ENCODE results near the gene ACSS3.

The ACSS3 gene

DNA sequence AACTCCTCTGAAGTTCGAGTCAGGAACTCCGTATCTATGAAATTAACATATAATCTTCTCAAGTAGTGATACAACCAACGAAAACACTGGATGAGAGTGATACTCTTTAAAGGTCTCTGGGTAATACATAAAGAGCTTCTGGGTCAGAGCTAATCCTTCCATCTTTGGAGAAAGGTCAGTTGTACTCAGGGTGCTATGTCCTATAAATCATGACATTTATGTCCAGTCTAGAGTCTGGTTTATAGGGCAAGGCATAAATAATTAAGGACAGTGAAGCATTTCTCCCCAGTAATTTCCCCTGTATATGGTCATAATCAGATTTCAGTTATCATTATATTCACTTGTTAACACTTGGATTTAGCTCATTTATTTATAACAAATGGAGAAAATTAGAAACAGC lies 90.6 kb downstream of the ACSS3 start (continued):
- TF ChIP-seq, protein P1, sequence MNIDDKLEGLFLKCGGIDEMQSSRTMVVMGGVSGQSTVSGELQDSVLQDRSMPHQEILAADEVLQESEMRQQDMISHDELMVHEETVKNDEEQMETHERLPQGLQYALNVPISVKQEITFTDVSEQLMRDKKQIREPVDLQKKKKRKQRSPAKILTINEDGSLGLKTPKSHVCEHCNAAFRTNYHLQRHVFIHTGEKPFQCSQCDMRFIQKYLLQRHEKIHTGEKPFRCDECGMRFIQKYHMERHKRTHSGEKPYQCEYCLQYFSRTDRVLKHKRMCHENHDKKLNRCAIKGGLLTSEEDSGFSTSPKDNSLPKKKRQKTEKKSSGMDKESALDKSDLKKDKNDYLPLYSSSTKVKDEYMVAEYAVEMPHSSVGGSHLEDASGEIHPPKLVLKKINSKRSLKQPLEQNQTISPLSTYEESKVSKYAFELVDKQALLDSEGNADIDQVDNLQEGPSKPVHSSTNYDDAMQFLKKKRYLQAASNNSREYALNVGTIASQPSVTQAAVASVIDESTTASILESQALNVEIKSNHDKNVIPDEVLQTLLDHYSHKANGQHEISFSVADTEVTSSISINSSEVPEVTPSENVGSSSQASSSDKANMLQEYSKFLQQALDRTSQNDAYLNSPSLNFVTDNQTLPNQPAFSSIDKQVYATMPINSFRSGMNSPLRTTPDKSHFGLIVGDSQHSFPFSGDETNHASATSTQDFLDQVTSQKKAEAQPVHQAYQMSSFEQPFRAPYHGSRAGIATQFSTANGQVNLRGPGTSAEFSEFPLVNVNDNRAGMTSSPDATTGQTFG (tag by site-specific recombination; IDR thresholded peaks at IDR 0.05; ENCODE audit: borderline replicate concordance), result no peak
- no peak for TF ChIP-seq ZNF132 (tag by site-specific recombination; IDR thresholded peaks at IDR 0.05; ENCODE audit: borderline replicate concordance)
- no peak for TF ChIP-seq ZFHX2 (tag by site-specific recombination; conservative IDR thresholded peaks at IDR 0.05)
- TF ChIP-seq, protein P2, sequence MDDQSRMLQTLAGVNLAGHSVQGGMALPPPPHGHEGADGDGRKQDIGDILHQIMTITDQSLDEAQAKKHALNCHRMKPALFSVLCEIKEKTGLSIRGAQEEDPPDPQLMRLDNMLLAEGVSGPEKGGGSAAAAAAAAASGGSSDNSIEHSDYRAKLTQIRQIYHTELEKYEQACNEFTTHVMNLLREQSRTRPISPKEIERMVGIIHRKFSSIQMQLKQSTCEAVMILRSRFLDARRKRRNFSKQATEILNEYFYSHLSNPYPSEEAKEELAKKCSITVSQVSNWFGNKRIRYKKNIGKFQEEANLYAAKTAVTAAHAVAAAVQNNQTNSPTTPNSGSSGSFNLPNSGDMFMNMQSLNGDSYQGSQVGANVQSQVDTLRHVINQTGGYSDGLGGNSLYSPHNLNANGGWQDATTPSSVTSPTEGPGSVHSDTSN (CRISPR knock-in tag; IDR thresholded peaks at IDR 0.05), result no peak
- TF ChIP-seq GFI1B (tag by site-specific recombination; IDR thresholded peaks at IDR 0.05), result no peak
- TF ChIP-seq ZNF112 (tag by site-specific recombination; IDR thresholded peaks at IDR 0.05), result no peak

DNA sequence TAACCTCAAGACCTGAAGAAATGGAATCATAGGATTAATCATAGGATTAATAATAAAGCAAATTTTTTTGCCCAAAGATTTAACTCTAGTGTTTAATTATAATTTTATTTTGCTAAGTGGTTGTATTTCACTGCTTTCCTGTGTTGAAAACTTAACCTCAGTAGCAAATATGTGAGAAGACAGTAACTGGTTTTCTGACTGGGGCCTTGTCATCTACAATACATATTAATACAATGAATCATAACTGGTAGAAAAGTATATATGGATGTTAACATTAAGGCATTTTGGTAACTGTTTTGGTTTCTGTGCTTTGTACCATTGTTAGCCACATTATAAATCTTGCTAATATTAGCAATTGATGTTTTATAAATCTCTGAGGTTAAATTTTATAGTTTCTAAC lies 92.2 kb downstream of the ACSS3 start:
- ChIA-PET POLR2A (no interaction called here), CTCF (interaction anchor here (0.7 kb wide), 1 partner anchor 152 kb away, joined by 3 read pairs; no protein-coding TSS in a partner anchor)

More for the DNA sequence above, 92.2 kb downstream of the ACSS3 start:
- Histone ChIP-seq H3K4me3 (ENCODE audit: low read depth, low read length) (no peak overlapping the region), H3K36me3 (ENCODE audit: control insufficient read depth in 2 of 2, insufficient read depth in 1 of 2, low read length in 2 of 2) (no peaks in the 10 kb centered on the region), H3K9me3 (ENCODE audit: control insufficient read depth, insufficient read depth, low read depth, low read length) (no peaks in the 10 kb centered on the region), H3K4me1 (ENCODE audit: control insufficient read depth, insufficient read depth, low read length) (no peaks in the 10 kb centered on the region), H3K27ac (ENCODE audit: extremely low read depth, low read depth, low read length) (no peak overlapping the region)
- no peak for TF ChIP-seq ZNF549 (tag by site-specific recombination; IDR thresholded peaks at IDR 0.05)
- TF ChIP-seq YY2 (tag by site-specific recombination; IDR thresholded peaks at IDR 0.05), result no peak
- TF ChIP-seq FEZF1 (tag by site-specific recombination; IDR thresholded peaks at IDR 0.05), result no peak
- TF ChIP-seq ZNF629 (tag by site-specific recombination; IDR thresholded peaks at IDR 0.05), result no peak
- TF ChIP-seq ZNF626 (tag by site-specific recombination; IDR thresholded peaks at IDR 0.05), result no peak
- TF ChIP-seq, protein P3, sequence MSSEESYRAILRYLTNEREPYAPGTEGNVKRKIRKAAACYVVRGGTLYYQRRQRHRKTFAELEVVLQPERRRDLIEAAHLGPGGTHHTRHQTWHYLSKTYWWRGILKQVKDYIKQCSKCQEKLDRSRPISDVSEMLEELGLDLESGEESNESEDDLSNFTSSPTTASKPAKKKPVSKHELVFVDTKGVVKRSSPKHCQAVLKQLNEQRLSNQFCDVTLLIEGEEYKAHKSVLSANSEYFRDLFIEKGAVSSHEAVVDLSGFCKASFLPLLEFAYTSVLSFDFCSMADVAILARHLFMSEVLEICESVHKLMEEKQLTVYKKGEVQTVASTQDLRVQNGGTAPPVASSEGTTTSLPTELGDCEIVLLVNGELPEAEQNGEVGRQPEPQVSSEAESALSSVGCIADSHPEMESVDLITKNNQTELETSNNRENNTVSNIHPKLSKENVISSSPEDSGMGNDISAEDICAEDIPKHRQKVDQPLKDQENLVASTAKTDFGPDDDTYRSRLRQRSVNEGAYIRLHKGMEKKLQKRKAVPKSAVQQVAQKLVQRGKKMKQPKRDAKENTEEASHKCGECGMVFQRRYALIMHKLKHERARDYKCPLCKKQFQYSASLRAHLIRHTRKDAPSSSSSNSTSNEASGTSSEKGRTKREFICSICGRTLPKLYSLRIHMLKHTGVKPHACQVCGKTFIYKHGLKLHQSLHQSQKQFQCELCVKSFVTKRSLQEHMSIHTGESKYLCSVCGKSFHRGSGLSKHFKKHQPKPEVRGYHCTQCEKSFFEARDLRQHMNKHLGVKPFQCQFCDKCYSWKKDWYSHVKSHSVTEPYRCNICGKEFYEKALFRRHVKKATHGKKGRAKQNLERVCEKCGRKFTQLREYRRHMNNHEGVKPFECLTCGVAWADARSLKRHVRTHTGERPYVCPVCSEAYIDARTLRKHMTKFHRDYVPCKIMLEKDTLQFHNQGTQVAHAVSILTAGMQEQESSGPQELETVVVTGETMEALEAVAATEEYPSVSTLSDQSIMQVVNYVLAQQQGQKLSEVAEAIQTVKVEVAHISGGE (tag by site-specific recombination; conservative IDR thresholded peaks at IDR 0.05; ENCODE audit: low read depth), result no peak
- TF ChIP-seq, protein P4, sequence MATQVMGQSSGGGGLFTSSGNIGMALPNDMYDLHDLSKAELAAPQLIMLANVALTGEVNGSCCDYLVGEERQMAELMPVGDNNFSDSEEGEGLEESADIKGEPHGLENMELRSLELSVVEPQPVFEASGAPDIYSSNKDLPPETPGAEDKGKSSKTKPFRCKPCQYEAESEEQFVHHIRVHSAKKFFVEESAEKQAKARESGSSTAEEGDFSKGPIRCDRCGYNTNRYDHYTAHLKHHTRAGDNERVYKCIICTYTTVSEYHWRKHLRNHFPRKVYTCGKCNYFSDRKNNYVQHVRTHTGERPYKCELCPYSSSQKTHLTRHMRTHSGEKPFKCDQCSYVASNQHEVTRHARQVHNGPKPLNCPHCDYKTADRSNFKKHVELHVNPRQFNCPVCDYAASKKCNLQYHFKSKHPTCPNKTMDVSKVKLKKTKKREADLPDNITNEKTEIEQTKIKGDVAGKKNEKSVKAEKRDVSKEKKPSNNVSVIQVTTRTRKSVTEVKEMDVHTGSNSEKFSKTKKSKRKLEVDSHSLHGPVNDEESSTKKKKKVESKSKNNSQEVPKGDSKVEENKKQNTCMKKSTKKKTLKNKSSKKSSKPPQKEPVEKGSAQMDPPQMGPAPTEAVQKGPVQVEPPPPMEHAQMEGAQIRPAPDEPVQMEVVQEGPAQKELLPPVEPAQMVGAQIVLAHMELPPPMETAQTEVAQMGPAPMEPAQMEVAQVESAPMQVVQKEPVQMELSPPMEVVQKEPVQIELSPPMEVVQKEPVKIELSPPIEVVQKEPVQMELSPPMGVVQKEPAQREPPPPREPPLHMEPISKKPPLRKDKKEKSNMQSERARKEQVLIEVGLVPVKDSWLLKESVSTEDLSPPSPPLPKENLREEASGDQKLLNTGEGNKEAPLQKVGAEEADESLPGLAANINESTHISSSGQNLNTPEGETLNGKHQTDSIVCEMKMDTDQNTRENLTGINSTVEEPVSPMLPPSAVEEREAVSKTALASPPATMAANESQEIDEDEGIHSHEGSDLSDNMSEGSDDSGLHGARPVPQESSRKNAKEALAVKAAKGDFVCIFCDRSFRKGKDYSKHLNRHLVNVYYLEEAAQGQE (tag by site-specific recombination; IDR thresholded peaks at IDR 0.05), result no peak
- no peak for TF ChIP-seq ZNF174 (tag by site-specific recombination; IDR thresholded peaks at IDR 0.05)
- TF ChIP-seq, protein P5, sequence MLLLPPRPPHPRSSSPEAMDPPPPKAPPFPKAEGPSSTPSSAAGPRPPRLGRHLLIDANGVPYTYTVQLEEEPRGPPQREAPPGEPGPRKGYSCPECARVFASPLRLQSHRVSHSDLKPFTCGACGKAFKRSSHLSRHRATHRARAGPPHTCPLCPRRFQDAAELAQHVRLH (tag by site-specific recombination; IDR thresholded peaks at IDR 0.05), result no peak
- no peak for TF ChIP-seq ZNF394 (tag by site-specific recombination; IDR thresholded peaks at IDR 0.05; ENCODE audit: borderline replicate concordance)
- TF ChIP-seq MYNN (tag by site-specific recombination; IDR thresholded peaks at IDR 0.05; ENCODE audit: borderline replicate concordance), result no peak
- TF ChIP-seq, protein P6, sequence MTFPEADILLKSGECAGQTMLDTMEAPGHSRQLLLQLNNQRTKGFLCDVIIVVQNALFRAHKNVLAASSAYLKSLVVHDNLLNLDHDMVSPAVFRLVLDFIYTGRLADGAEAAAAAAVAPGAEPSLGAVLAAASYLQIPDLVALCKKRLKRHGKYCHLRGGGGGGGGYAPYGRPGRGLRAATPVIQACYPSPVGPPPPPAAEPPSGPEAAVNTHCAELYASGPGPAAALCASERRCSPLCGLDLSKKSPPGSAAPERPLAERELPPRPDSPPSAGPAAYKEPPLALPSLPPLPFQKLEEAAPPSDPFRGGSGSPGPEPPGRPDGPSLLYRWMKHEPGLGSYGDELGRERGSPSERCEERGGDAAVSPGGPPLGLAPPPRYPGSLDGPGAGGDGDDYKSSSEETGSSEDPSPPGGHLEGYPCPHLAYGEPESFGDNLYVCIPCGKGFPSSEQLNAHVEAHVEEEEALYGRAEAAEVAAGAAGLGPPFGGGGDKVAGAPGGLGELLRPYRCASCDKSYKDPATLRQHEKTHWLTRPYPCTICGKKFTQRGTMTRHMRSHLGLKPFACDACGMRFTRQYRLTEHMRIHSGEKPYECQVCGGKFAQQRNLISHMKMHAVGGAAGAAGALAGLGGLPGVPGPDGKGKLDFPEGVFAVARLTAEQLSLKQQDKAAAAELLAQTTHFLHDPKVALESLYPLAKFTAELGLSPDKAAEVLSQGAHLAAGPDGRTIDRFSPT (tag by site-specific recombination; IDR thresholded peaks at IDR 0.05), result no peak
